ENCODE data around the gene XYLT1.

DNA sequence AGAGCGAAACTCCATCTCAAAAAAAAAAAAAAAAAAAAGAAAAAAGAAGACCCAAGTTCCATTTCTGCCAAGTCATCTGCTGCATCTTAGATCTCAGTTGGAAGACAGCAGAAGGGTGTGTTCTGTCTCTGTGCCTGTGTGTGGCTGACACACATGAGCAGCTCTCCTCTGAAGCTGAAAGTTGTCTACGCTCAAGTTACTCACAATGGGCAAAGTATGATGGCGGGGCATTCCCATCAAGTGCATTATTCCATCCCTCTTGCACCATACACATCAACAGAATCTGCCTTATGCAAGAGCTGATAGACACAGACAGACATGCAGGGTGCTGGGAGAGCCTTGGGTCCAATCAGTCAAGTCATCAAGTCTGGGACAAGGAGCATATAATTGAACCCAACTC is 402.2 kb downstream of the XYLT1 start:
- no peak for TF ChIP-seq EZH2phosphoT487 (IDR thresholded peaks at IDR 0.05; ENCODE audit: borderline replicate concordance, low read length)
- TF ChIP-seq, protein P1, sequence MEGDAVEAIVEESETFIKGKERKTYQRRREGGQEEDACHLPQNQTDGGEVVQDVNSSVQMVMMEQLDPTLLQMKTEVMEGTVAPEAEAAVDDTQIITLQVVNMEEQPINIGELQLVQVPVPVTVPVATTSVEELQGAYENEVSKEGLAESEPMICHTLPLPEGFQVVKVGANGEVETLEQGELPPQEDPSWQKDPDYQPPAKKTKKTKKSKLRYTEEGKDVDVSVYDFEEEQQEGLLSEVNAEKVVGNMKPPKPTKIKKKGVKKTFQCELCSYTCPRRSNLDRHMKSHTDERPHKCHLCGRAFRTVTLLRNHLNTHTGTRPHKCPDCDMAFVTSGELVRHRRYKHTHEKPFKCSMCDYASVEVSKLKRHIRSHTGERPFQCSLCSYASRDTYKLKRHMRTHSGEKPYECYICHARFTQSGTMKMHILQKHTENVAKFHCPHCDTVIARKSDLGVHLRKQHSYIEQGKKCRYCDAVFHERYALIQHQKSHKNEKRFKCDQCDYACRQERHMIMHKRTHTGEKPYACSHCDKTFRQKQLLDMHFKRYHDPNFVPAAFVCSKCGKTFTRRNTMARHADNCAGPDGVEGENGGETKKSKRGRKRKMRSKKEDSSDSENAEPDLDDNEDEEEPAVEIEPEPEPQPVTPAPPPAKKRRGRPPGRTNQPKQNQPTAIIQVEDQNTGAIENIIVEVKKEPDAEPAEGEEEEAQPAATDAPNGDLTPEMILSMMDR (IDR thresholded peaks at IDR 0.05; ENCODE audit: low read depth, low read length, poor library complexity, severe bottlenecking): no peak

Measured in DOHH2 (cell line).